HG03520 (cell line): Measurements from ENCODE around the gene MINDY2.
"Not testable (repeated sequence)": the region's sequence is repeated elsewhere in the genome, so short reads cannot be mapped to it uniquely, and the experiment has no call there.

Source experiments
- ATAC-seq: cut with Tn5 transposase; IDR thresholded peaks from one replicate; pipeline ENCODE4 v1.9.1; 2021; ENCODE audit warnings: mild to moderate bottlenecking, moderate library complexity; ENCODE audit not compliant: unreplicated experiment

Gene MINDY2

DNA sequence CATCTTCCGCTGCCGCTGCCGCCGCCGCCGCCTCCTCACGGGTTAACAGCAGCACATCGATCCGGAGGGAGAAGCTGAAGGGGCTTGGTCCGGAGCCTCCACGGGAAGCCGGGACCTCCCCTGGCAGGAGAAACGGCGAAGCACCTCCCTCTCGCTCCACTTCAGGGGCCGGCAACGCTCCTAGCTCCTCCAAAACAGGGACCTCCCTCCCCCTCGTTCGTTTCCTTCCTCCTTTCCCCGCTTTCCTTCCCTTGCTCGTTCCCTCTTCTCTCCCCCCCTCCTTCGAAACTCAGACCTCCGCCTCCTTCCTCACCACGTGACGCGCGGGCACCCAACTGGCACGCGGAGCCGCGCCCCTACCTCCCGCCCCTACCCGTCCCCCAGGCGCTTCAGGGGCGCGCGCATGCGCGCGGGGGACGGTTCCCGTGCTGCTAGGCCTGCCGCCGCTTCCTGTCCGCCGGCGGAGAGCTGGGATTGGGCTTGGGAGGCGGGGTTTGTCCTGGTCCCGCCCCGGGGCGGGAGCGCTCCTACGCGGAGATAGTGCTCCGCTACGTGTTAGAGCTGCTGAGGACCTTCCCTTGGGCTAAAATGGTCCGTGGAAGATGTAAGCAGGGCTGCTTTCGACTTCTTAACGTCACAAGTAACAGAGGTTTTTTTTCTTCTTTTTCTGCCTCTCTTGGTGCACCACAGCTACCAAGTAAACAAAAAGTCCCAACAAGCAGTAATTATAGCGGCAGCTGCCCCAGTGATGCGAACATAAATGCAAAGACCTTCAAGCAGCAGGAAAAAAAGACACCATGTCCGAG lies 21.4 kb upstream of the MINDY2 start, which contains the start of gene ADAM10:
TSS of gene ADAM10 (minus strand) at position 176 of the 806 bp plus-strand sequence. CDS start at position 3, 173 bp downstream.
- peak; percentile 79 for ATAC-seq

DNA sequence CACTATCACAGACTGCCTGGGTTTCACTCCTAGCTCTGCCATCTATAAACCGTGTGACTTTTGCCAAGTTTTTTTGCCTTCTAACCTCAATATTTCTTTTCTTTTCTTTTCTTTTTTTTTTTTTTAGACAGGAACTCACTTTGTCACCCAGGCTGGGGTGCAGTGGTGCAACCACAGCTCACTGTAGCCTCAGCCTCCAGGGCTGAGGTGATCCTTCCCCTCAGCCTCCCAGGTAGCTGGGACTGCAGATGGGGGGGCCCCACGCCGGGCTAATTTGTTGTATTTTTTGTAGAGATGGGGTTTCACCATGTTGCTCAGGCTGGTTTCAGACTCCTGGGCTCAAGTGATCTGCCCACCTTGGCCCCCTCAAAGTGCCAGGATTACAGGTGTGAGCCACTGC lies 18.4 kb upstream of the MINDY2 start:
- ATAC-seq = no peak

DNA sequence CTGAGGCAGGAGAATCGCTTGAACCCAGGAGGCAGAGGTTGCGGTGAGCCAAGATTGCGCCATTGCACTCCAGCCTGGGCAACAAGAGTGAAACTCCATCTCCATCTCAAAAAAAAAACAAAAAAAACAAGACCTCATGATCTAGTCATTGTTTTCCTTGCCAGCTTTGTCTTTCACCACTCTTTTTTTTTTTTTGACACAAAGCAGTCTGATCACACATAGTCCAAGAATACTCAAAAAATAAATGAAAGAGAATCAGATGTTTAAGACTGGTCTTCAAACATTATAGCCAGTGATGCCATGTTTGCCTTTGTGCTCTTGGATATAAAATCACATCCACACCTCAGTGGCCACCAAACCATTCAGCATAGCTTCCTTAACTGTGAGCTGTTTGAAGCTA lies 15.8 kb upstream of the MINDY2 start:
- no peak for ATAC-seq

DNA sequence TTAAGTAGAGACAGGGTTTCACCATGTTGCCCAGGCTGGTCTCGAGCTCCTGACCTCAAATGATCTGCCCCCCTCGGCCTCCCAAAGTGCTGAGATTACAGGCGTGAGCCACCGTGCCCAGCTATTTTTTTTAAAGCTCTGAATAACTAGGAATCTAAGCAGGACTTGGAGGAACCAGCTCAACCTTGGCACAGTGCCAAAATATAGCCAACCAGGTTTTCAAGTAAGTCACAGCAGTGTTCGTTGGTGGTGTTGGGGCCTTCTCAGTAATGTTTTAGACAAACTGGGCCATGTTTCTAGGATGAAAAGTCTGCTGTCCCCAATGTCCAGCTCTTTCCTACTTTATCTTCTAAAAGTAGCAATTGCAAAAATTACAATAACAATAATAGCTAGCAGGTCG lies 15.1 kb upstream of the MINDY2 start:
- no peak for ATAC-seq

DNA sequence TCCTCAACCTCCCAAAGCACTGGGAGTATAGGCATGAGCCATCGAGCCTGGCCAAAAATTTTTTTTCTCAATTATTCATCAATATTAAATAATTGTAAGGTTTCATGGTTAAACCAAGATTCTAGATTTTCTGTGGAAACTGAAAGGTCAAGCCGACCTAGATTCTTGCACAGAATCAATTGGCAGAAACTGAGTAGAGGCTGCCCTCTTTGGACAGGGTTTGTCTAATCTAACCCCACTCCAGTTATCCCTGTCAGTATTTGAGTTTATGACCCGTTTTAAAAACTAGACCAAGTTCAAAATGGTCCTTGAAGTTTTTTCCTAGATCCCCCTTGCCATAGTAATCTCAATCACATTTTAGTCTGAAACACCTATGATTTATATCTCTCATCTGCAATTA lies 13.0 kb upstream of the MINDY2 start:
- ATAC-seq = no peak

DNA sequence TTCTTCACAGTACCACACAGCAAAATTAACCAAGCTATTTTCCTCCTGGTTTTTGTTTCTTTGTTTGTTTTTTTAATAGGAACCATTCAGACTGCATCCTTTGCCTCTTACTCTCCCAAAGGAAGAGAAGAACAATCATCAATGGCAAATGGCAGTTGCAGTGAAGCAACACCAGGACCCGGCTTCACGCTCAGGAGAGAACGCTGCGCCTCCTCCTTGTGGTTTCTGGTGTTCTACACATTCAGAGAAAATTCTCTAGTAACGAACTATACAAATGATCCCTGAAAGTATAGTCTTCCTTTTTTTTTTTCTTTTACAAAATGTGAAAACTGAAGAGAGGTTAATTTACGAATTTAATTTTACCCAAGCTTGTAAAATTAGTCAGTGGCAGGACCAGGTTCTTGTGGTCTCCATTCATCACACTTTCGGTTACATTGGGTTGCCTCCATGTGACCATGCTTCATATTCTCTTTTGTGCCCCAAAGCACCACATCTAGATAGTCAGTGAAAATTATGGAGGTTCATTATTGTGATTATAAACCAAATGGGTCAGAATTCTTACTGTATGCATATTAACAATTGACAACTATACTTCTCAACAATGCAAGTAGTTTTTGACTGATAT lies 10.6 kb upstream of the MINDY2 start:
- ATAC-seq = no peak

DNA sequence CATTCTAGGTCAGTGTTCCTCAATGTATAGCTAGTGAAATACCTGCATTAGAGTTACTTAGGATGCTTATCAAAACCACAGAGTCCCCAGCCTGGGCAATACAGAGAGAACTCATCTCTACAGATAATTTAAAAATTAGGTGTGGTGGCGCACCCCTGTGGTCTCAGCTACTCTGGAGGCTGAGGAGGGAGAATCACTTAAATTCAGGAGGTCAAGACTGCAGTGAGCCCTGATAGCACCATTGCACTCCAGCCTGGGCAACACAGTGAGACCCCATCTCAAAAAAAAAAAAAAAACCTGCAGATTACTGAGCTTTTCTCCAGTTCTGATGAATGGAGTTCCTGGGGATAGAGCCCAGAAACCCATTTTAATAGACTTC lies 10.1 kb upstream of the MINDY2 start:
- ATAC-seq = no peak

DNA sequence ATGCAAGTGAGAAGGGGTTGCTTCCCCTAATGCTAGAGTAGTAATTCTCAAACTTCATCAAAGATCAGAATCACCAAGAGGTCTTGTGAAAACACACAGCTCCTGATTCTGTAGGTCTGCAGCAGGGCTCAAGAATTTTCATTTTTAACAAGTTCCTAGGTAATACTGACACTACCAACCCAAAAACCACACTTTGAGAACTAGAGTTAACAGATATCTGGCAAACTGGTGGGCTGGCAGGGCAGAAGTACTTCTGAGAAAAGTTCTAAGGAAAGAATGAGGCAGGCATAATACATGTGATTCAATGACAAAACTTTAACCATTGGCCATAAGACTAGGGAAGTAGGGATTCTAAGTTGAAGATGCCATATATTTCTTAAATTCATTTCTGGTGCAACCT lies 8.8 kb upstream of the MINDY2 start:
- no peak for ATAC-seq

DNA sequence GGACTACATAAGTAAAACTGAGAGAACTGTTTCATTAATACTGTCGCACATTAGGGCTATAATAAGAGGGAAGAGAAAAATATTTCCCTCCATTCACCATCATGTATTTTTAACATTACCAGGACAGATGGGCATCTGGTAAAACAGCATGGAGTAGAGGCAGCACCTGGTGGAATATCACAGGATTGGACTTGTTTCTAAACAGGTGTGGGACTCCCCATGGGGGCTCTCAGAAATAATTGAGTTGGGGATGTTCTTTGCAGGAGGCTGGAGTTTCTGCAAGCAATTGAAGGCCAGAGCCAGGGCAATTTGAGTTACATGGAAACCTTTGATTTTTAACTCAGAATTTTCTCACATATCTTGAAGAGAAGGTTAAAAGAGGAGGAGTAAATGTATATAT lies 8.4 kb upstream of the MINDY2 start:
- no peak for ATAC-seq

DNA sequence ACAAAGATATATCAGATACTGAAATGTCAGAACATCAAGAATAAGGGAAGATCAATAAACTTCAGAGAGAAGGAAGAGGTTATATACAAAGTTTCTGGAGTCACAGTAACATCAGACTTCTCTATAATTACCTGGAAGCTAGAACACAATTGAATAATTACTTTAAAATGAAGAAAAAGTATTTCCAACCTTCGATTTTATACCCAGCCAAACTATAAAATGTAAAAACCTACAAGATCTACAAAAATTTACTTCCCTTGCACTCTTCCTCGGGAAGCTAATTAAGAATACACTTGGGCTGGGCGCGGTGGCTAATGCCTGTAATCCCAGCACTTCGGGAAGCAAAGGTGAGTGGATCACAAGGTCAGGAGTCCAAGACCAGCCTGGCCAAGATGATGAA lies 6.6 kb upstream of the MINDY2 start:
- no peak for ATAC-seq

DNA sequence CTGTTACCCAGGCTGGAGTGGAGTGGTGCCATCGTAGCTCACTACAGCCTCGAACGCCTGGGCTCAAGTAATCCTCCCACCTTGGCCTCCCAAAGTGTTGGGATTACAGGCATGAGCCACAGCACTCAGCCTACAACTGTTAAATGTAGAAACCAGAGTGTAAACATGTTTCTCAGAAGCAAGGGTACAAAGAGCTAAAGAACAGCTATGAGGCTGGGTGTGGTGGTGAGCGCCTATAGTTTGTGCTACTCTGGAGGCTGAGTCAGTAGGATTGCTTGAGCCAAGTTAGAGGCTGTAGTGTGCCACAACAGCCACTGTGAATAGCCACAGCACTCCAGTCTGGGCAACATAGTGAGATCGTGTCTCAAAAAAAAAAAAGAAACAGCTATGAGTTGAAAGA lies 4.8 kb upstream of the MINDY2 start:
- ATAC-seq = no peak

DNA sequence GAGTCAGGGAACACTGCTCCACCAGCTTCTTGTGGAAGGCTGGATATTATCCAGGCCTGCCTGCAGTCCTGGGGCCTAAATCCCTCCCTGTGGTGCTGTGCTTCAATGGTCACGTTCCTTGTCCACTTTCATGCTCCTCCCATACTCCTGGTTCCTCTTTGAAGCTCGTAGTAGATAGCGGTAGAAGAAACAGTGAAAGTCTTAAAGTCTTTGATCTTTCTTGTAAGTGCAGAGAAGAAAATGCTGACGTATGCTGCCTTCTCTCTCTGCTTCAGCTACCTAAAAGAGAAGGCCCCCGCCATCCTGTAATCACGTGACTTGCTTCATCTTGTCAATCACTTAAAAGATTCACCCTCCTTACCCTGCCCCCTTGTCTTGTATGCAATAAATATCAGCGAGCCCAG lies 2.5 kb upstream of the MINDY2 start:
- ATAC-seq = not testable (repeated sequence)

DNA sequence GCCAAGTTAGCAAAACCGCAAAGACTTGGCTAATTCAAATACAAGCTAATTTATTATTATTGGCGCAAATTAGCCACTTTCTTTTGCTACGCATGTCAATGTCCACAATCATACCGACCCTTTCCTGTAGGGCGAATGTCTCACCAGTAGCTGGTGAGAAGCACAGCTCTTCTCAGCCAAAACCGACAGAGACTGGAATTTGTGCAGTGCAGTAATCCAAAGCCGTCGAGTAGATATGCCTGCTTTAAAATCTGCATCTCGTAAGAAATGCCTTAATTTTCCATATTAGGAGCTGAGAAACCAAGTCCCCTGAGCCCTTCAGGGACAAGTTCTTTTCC lies 614 bp upstream of the MINDY2 start:
- ATAC-seq = no peak

DNA sequence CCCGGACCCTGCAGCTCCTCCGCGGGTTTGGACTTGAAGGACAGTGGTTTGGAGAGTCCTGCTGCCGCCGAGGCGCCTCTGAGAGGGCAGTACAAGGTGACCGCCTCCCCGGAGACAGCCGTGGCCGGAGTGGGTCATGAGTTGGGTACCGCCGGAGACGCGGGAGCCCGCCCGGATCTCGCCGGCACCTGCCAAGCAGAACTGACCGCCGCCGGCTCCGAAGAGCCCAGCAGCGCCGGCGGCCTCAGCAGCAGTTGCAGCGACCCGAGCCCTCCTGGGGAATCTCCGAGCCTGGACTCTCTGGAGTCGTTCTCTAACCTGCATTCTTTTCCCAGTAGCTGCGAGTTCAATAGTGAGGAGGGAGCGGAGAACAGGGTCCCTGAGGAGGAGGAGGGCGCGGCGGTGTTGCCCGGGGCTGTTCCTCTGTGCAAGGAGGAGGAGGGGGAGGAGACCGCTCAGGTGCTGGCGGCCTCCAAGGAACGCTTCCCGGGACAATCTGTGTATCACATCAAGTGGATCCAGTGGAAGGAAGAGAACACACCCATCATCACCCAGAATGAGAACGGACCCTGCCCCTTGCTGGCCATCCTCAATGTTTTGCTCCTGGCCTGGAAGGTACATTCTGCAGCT lies 634 bp downstream of the MINDY2 start:
- no peak for ATAC-seq

DNA sequence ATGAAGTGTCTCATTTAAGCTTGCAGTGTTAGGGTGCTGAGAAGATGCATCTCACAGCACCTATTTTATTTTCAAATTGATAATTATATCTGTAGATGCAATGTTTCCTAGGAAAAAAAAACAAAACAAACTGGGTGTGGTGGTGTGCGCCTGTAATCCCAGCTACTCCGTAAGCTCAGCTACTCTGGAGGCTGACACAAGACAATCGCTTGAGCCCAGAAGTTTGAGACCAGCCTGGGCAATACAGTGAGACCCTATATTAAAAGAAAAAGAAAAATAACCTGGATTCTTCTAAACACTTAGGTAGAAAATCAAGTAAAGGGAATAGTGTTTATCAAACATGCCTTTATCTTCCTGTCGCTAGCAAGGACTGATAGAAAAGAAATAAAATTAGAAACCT lies 1.9 kb downstream of the MINDY2 start:
- ATAC-seq = no peak

DNA sequence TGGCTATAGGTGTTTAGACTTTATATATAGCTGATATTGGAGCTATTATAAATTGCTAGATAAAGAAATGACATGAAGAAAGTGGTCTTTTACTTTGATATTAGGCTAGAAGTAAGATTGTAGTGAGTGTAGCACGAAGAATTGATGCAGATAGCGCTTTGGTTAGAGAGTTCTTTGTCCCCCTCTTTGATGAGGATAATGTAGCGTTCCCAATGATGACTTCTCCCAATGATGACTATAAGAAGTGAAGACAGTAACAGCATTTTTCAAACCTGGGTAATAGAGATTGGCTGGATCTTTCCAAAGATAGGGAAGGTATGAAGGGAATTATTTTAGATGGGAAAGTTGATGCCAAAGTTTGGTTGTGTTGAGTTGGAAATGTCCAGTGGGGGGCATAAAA lies 4.3 kb downstream of the MINDY2 start:
- no peak for ATAC-seq

DNA sequence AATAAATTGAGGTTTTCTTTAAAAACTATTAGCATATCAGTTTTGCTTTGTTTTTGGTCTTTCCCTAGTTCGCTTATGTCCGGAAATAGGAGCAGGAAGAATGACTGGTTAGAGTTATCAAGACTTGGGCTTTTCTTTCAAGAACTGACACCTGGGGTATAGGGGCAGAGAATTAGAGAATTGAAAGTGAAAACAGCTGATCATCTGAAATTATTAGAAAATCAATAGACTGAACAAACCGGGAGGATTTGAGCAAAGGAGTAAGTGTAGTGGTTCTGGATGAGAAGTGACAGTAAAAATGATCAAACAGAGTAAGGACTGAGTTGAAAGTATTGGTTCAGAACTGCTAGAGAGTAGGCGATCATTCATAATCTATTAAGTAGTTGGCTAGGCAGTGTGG lies 6.0 kb downstream of the MINDY2 start:
- ATAC-seq = no peak

DNA sequence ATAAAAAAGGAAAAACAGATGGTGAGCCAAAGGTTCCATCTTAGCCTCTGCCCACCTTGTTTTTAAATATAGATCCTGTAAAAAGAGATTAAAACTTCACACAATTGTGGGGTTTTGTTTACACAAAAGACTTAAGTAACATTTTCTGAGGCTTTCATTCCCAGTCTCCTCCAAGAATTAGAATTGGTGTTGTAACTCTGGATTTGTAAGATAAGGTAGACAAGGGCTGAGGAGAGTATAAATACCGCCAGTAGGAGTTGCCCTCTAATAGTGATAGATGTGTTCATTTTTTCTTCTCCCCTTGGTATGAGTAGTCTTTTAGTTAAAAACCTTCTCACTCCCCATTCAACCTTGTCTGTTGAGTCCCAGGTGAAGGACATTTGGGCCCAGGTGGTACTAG lies 8.5 kb downstream of the MINDY2 start:
- no peak for ATAC-seq

DNA sequence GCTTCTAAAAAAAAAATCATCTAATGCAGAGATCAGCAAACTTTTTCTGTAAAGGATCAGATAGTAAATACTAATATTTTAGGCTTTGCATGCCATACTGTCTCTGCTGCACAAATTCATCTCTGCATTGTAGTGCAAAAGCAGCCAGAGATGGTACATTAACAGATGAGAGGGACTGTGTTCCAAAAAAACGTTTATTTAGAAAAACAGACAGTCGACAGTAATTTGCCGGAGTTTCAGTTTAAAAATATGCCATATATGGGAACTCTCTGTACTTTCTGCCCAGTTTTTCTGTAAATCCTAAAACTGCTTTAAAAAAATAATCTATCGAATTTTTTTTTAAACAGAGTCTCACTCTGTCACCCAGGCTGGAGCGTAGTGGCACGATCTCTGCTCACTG lies 14.3 kb downstream of the MINDY2 start:
- no peak for ATAC-seq

DNA sequence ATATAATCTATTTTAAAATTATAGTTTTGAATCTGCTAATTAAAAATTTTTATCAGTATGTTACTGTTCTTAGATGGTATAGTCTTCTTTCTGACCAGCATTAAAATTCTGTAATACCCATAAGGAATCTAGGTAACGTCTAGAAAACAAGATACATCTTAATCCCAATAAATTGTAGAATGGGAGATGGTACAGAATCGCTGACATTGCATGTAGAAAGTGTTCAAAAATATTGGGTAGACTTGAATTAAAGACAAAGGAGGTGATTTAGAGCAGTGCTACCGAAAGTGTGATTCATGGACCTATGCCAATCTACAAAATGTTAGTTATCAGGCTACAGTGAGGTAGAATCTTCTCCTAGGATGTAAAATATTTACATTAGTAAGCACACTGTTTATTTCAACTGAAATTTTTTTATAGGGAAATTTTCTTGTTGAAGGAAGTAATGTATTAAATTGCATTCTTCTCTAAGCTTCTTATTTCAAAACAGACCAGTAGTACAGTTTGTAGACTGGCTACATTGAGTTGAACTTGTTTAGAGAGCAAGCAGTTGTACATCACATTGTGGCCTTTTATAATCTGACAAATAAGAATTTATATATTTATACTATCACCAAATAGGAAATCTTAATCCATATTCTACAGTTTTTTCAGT lies 17.1 kb downstream of the MINDY2 start:
- ATAC-seq = no peak

DNA sequence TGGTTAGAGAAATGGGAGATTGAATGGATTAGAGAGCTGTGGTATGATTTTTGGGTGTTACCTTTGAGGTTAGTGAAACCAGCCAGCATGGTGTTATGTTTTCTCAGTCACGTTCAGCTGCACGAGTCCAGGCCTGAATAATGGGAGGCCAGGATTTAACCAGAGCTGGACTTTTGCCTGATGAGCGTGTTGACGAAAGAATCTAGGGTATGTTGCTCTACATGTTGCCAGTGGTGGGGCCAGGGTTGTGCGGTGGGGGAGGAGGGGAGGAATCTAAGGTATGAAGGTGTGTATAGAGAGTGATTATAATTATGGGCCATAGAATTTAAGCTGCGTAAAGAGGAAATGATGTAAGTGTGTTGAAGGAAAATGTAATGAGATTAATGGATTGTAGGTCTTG lies 22.8 kb downstream of the MINDY2 start:
- no peak for ATAC-seq

DNA sequence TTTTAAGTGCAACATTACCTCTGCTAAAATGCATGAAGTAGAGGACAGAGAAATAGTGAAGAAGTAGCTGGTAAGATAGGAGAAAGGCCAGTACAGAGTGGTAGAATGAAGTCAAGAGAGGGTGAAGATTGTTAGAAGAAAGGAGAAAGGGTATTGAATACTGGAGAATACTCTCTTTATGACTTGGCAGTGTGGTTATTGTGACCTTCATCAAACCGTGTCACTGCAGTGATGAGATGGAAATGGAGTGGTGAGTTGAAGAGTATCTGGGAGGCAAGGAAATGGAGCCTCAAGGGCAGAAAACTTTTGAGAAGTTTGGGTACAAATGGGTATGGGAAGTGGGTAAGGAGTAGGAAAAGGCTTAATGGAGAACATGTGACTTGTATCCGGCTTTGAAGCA lies 24.7 kb downstream of the MINDY2 start:
- no peak for ATAC-seq
